ENCODE data around the gene PNMA6F. TPM values are rescaled to one million over a fixed set of nuclear protein-coding genes. Genes with fewer than 3 reads are reported as not detected.
"Not testable (repeated sequence)": the region's sequence is repeated elsewhere in the genome, so short reads cannot be mapped to it uniquely, and the experiment has no call there.

PNMA6F gene
- total and polyA plus RNA-seq, 4 experiments from 2014 or later = not detected

- H3K4me1 Mint-ChIP-seq; H3K27ac Mint-ChIP-seq; POLR2A ChIA-PET (ENCODE audit: partially characterized antibody); H3K9me3 Mint-ChIP-seq; H3K4me1 ChIP-seq (ENCODE audit: insufficient read depth, low read length); CTCF ChIA-PET (ENCODE audit: partially characterized antibody); H3K36me3 ChIP-seq (ENCODE audit: insufficient read depth, low read length); H3K4me3 ChIP-seq (ENCODE audit: low read length in 2 of 2); H3K9me3 ChIP-seq (ENCODE audit: control insufficient read depth in 1 of 2, low read length in 2 of 2); DNase-seq; H3K27ac ChIP-seq (ENCODE audit: low read depth, low read length); H3K4me3 Mint-ChIP-seq; H3K27me3 Mint-ChIP-seq; H3K27me3 ChIP-seq (ENCODE audit: insufficient read depth, low read length); intact Hi-C loops (cut with micrococcal nuclease); H3K36me3 Mint-ChIP-seq: not testable (repeated sequence)
Observed at GRCh38 chrX:153279304-153279703, 42.3 kb downstream of the PNMA6F start.

GRCh38 chrX:153276049-153276448, 45.5 kb downstream of the PNMA6F start:
- H3K36me3 ChIP-seq (ENCODE audit: insufficient read depth, low read length); CTCF ChIA-PET (ENCODE audit: partially characterized antibody); H3K9me3 Mint-ChIP-seq; H3K27me3 ChIP-seq (ENCODE audit: insufficient read depth, low read length); H3K27ac Mint-ChIP-seq; H3K36me3 Mint-ChIP-seq; H3K4me1 Mint-ChIP-seq; H3K4me1 ChIP-seq (ENCODE audit: insufficient read depth, low read length); H3K27ac ChIP-seq (ENCODE audit: low read depth, low read length); POLR2A ChIA-PET (ENCODE audit: partially characterized antibody); H3K9me3 ChIP-seq (ENCODE audit: control insufficient read depth in 1 of 2, low read length in 2 of 2); DNase-seq; H3K27me3 Mint-ChIP-seq; intact Hi-C loops (cut with micrococcal nuclease); H3K4me3 Mint-ChIP-seq; H3K4me3 ChIP-seq (ENCODE audit: low read length in 2 of 2): not testable (repeated sequence)

- H3K27ac ChIP-seq (ENCODE audit: low read depth, low read length); POLR2A ChIA-PET (ENCODE audit: partially characterized antibody); DNase-seq; H3K36me3 ChIP-seq (ENCODE audit: insufficient read depth, low read length); H3K27me3 ChIP-seq (ENCODE audit: insufficient read depth, low read length); H3K27ac Mint-ChIP-seq; H3K4me1 Mint-ChIP-seq; H3K36me3 Mint-ChIP-seq; H3K27me3 Mint-ChIP-seq; H3K4me1 ChIP-seq (ENCODE audit: insufficient read depth, low read length); CTCF ChIA-PET (ENCODE audit: partially characterized antibody); H3K4me3 ChIP-seq (ENCODE audit: low read length in 2 of 2); H3K4me3 Mint-ChIP-seq; H3K9me3 ChIP-seq (ENCODE audit: control insufficient read depth in 1 of 2, low read length in 2 of 2); H3K9me3 Mint-ChIP-seq; intact Hi-C loops (cut with micrococcal nuclease): not testable (repeated sequence)
Observed at GRCh38 chrX:153275418-153275817, 46.1 kb downstream of the PNMA6F start.

- H3K27ac ChIP-seq (ENCODE audit: low read depth, low read length); DNase-seq; H3K27me3 ChIP-seq (ENCODE audit: insufficient read depth, low read length); H3K36me3 ChIP-seq (ENCODE audit: insufficient read depth, low read length); CTCF ChIA-PET (ENCODE audit: partially characterized antibody); H3K4me3 ChIP-seq (ENCODE audit: low read length in 2 of 2); H3K4me1 Mint-ChIP-seq; POLR2A ChIA-PET (ENCODE audit: partially characterized antibody); H3K27ac Mint-ChIP-seq; H3K27me3 Mint-ChIP-seq; H3K9me3 ChIP-seq (ENCODE audit: control insufficient read depth in 1 of 2, low read length in 2 of 2); H3K9me3 Mint-ChIP-seq; intact Hi-C loops (cut with micrococcal nuclease); H3K4me3 Mint-ChIP-seq; H3K36me3 Mint-ChIP-seq; H3K4me1 ChIP-seq (ENCODE audit: insufficient read depth, low read length): not testable (repeated sequence)
Observed at GRCh38 chrX:153272584-153272983, 49.0 kb downstream of the PNMA6F start.

- H3K27me3 Mint-ChIP-seq; H3K9me3 Mint-ChIP-seq; H3K36me3 Mint-ChIP-seq; H3K27ac ChIP-seq (ENCODE audit: low read depth, low read length); H3K4me1 Mint-ChIP-seq; intact Hi-C loops (cut with micrococcal nuclease); H3K4me3 ChIP-seq (ENCODE audit: low read length in 2 of 2); H3K27ac Mint-ChIP-seq; H3K4me3 Mint-ChIP-seq; DNase-seq; H3K27me3 ChIP-seq (ENCODE audit: insufficient read depth, low read length); CTCF ChIA-PET (ENCODE audit: partially characterized antibody); H3K9me3 ChIP-seq (ENCODE audit: control insufficient read depth in 1 of 2, low read length in 2 of 2); H3K36me3 ChIP-seq (ENCODE audit: insufficient read depth, low read length); POLR2A ChIA-PET (ENCODE audit: partially characterized antibody); H3K4me1 ChIP-seq (ENCODE audit: insufficient read depth, low read length): not testable (repeated sequence)
Observed at GRCh38 chrX:153272070-153272469, 49.5 kb downstream of the PNMA6F start.

Other genes with a start within 250 kb of the PNMA6F start
- under 1 TPM in 1 of 2 experiments, not detected in 1; 0.23 TPM for gene PNMA6A, start 249.3 kb downstream of the PNMA6F start, total RNA-seq
- gene PNMA6A, start 249.3 kb downstream of the PNMA6F start, polyA plus RNA-seq = under 1 TPM in 1 of 2 donors, not detected in 1; 0.08 TPM
- not detected for gene MAGEA1, start 142.5 kb downstream of the PNMA6F start, total RNA-seq
- not detected for gene MAGEA1, start 142.5 kb downstream of the PNMA6F start, polyA plus RNA-seq
- 10 to 100 TPM; 15.3 to 16.1 TPM for gene ZNF275, start 12.4 kb upstream of the PNMA6F start, total RNA-seq
- 1 to 10 TPM; 2.0 to 5.3 TPM for gene ZNF275, start 12.4 kb upstream of the PNMA6F start, polyA plus RNA-seq
- not detected for gene PNMA6E, start 79.6 kb upstream of the PNMA6F start, total RNA-seq
- not detected for gene PNMA6E, start 79.6 kb upstream of the PNMA6F start, polyA plus RNA-seq
- under 1 TPM; 0.44 to 0.55 TPM for gene ZFP92, start 89.7 kb upstream of the PNMA6F start, total RNA-seq
- under 1 TPM; 0.03 to 0.18 TPM for gene ZFP92, start 89.7 kb upstream of the PNMA6F start, polyA plus RNA-seq
- gene TREX2, start 124.3 kb upstream of the PNMA6F start, total RNA-seq = 1 to 10 TPM; 4.0 to 4.5 TPM
- gene TREX2, start 124.3 kb upstream of the PNMA6F start, polyA plus RNA-seq = under 1 TPM in 1 of 2 donors, not detected in 1; 0.63 TPM
- 10 to 100 TPM; 29.8 to 33.8 TPM for gene HAUS7, start 148.8 kb upstream of the PNMA6F start, total RNA-seq
- 10 to 100 TPM; 29.7 to 33.8 TPM for gene HAUS7, start 148.8 kb upstream of the PNMA6F start, polyA plus RNA-seq
- gene BGN, start 173.2 kb upstream of the PNMA6F start, total RNA-seq = not detected
- gene BGN, start 173.2 kb upstream of the PNMA6F start, polyA plus RNA-seq = not detected
- gene ATP2B3, start 195.9 kb upstream of the PNMA6F start, total RNA-seq = not detected
- under 1 TPM in 1 of 2 donors, not detected in 1; 0.09 TPM for gene ATP2B3, start 195.9 kb upstream of the PNMA6F start, polyA plus RNA-seq